H1 (cell line): ENCODE measurements around the gene EGFR. TPM values are rescaled to one million over a fixed set of nuclear protein-coding genes. Genes with fewer than 3 reads are reported as not detected.

Experiments used
- CTCF ChIA-PET: fragments of 300-600 bp; sonication (Branson Sonifier 250); formaldehyde crosslinking; loops from one replicate; lab custom pipeline; 2021; ENCODE audit not compliant: partially characterized antibody; lab: Charles Lee
- POLR2A ChIA-PET: fragments of 300-600 bp; sonication (Branson Sonifier 250); formaldehyde crosslinking; loops from one replicate; lab custom pipeline; 2021; ENCODE audit warnings: inconsistent platforms; ENCODE audit not compliant: partially characterized antibody; lab: Charles Lee
- DNase-seq, 2 experiments: peaks; one replicate each; pipeline versions ENCODE4 v3.0.0 to v3.0.0-alpha.2; 2010 to 2022; ENCODE audit warnings: low spot score in 2 of 2, low read depth in 1 of 2, mixed read lengths in 1 of 2
- FAIRE-seq: peaks from 2 replicates; lab custom pipeline; 2011; peaks lifted over from hg19 to GRCh38; lab: Jason Lieb, UNC
- H2AFZ ChIP-seq: 2 replicates; pipeline ENCODE4 v1.8.1; 2012; ENCODE audit warnings: low read length, inconsistent platforms
- H2AK5ac ChIP-seq: 2 replicates; pipeline ENCODE4 v1.6.1; 2013; ENCODE audit warnings: low read depth, low read length
- H2BK120ac ChIP-seq: replicated peaks from 2 replicates; pipeline ENCODE3; 2013; ENCODE audit warnings: low read depth, low read length, inconsistent platforms
- H2BK12ac ChIP-seq: 2 replicates; pipeline ENCODE4 v1.6.1; 2013; ENCODE audit warnings: low read depth, low read length
- H2BK15ac ChIP-seq: 2 replicates; pipeline ENCODE4 v1.6.1; 2013; ENCODE audit warnings: low read length
- H2BK20ac ChIP-seq: 2 replicates; pipeline ENCODE4 v1.6.1; 2013; ENCODE audit warnings: low read length
- H2BK5ac ChIP-seq: 2 replicates; pipeline ENCODE4 v1.6.1; 2013; ENCODE audit warnings: low read depth, low read length
- H3K14ac ChIP-seq: 2 replicates; pipeline ENCODE4 v1.6.1; 2013; ENCODE audit warnings: inconsistent platforms; ENCODE audit not compliant: insufficient read length
- H3K18ac ChIP-seq: 2 replicates; pipeline ENCODE4 v1.6.1; 2013; ENCODE audit warnings: low read length; ENCODE audit errors: extremely low read depth
- H3K23ac ChIP-seq: 2 replicates; pipeline ENCODE4 v1.6.1; 2013; ENCODE audit warnings: inconsistent platforms; ENCODE audit not compliant: insufficient read length
- H3K23me2 ChIP-seq: 2 replicates; pipeline ENCODE4 v1.6.1; 2013; ENCODE audit warnings: low read depth, low read length
- H3K27ac ChIP-seq: 2 replicates; pipeline ENCODE4 v1.6.1; 2011; ENCODE audit warnings: low read depth, low read length, inconsistent platforms
- H3K27me3 ChIP-seq, 4 experiments: replicated peaks in 1 of 4; 1 replicate in 1 of 4; 2 replicates in 3 of 4; pipeline versions ENCODE4 v1.6.1 to v1.8.1; 2011 to 2013; ENCODE audit warnings: low read length in 3 of 4, mild to moderate bottlenecking in 3 of 4, inconsistent platforms in 2 of 4, mixed read lengths in 2 of 4, moderate library complexity in 1 of 4; ENCODE audit not compliant: control insufficient read depth in 3 of 4, insufficient read depth in 3 of 4; ENCODE audit errors: extremely low read depth in 1 of 4
- H3K36me3 ChIP-seq, 4 experiments: 2 replicates each; pipeline versions ENCODE4 v1.6.1 to v1.8.1; 2011 to 2013; ENCODE audit warnings: mild to moderate bottlenecking in 4 of 4, low read length in 3 of 4, moderate library complexity in 2 of 4, control low read depth in 1 of 4, inconsistent platforms in 1 of 4; ENCODE audit not compliant: insufficient read depth in 4 of 4, control insufficient read depth in 2 of 4
- H3K4ac ChIP-seq: replicated peaks from 2 replicates; pipeline ENCODE3; 2013; ENCODE audit warnings: low read length, low read depth, mixed read lengths, inconsistent platforms; ENCODE audit not compliant: insufficient read length
- H3K4me1 ChIP-seq, 4 experiments: replicated peaks in 1 of 4; 1 replicate in 1 of 4; 2 replicates in 3 of 4; pipeline versions ENCODE4 v1.6.1 to v1.8.1; 2011 to 2013; ENCODE audit warnings: low read length in 3 of 4, inconsistent platforms in 2 of 4, mixed read lengths in 1 of 4; ENCODE audit not compliant: insufficient read depth in 4 of 4, control insufficient read depth in 3 of 4
- H3K4me2 ChIP-seq, 2 experiments: 2 replicates each; pipeline versions ENCODE4 v1.6.1 to v1.8.1; 2011 to 2013; ENCODE audit warnings: low read depth in 2 of 2, low read length in 2 of 2, control low read depth in 1 of 2, inconsistent platforms in 1 of 2, mild to moderate bottlenecking in 1 of 2; ENCODE audit not compliant: insufficient read depth in 1 of 2
- H3K4me3 ChIP-seq, 4 experiments: fragments of 200-600, 300-600 bp in 1 of 4; sonication (generic), shearing (Covaris generic), sonication (Bioruptor Twin) in 1 of 4; 2 replicates each; pipeline versions ENCODE4 v1.5.1 to v1.8.1; 2011 to 2016; ENCODE audit warnings: low read length in 4 of 4, low read depth in 3 of 4, control low read depth in 2 of 4, inconsistent platforms in 2 of 4, mild to moderate bottlenecking in 2 of 4, mixed read lengths in 1 of 4, moderate library complexity in 1 of 4; ENCODE audit not compliant: insufficient read depth in 2 of 4; ENCODE audit errors: extremely low read depth in 1 of 4
- H3K56ac ChIP-seq: replicated peaks from 2 replicates; pipeline ENCODE3; 2013; ENCODE audit warnings: low read depth, mild to moderate bottlenecking, mixed read lengths, low read length, inconsistent platforms; ENCODE audit not compliant: insufficient read length
- H3K79me1 ChIP-seq: 2 replicates; pipeline ENCODE4 v1.6.1; 2013; ENCODE audit warnings: low read depth, low read length, control low read depth
- H3K79me2 ChIP-seq, 2 experiments: 2 replicates each; pipeline versions ENCODE4 v1.6.1 to v1.8.1; 2012 to 2013; ENCODE audit warnings: low read length in 2 of 2, mild to moderate bottlenecking in 2 of 2, inconsistent platforms in 1 of 2; ENCODE audit not compliant: insufficient read depth in 2 of 2, control insufficient read depth in 1 of 2
- H3K9ac ChIP-seq, 4 experiments: replicated peaks in 1 of 4; 1 replicate in 1 of 4; 2 replicates in 3 of 4; pipeline versions ENCODE4 v1.6.1 to v1.8.1; 2011 to 2013; ENCODE audit warnings: low read depth in 3 of 4, low read length in 3 of 4, control low read depth in 2 of 4, mild to moderate bottlenecking in 2 of 4, moderate library complexity in 2 of 4, inconsistent platforms in 1 of 4; ENCODE audit errors: extremely low read depth in 1 of 4
- H3K9me3 ChIP-seq, 2 experiments: 2 replicates each; pipeline versions ENCODE4 v1.6.1 to v1.8.1; 2012 to 2013; ENCODE audit warnings: mild to moderate bottlenecking in 2 of 2, moderate library complexity in 2 of 2, control low read depth in 1 of 2, inconsistent platforms in 1 of 2, low read depth in 1 of 2, low read length in 1 of 2, mixed read lengths in 1 of 2; ENCODE audit not compliant: insufficient read depth in 2 of 2
- H4K20me1 ChIP-seq, 2 experiments: replicated peaks in 1 of 2; 2 replicates each; pipeline versions ENCODE3 to v1.8.1; 2011 to 2013; ENCODE audit warnings: inconsistent platforms in 2 of 2, low read length in 2 of 2, mild to moderate bottlenecking in 1 of 2; ENCODE audit not compliant: insufficient read depth in 2 of 2, control insufficient read depth in 1 of 2
- H4K5ac ChIP-seq: 2 replicates; pipeline ENCODE4 v1.6.1; 2013; ENCODE audit warnings: low read length, low read depth, mixed read lengths, inconsistent platforms; ENCODE audit not compliant: insufficient read length
- H4K8ac ChIP-seq: 2 replicates; pipeline ENCODE4 v1.8.0; 2013; ENCODE audit warnings: mild to moderate bottlenecking, moderate library complexity, low read length, inconsistent platforms; ENCODE audit not compliant: insufficient read depth; ENCODE audit errors: extremely low read depth
- H4K91ac ChIP-seq: replicated peaks from 2 replicates; pipeline ENCODE3; 2013; ENCODE audit warnings: low read length, mixed read lengths, inconsistent platforms; ENCODE audit not compliant: insufficient read length
- ATF3 ChIP-seq: IDR thresholded peaks from 2 replicates; pipeline ENCODE4 v1.6.1; 2011; ENCODE audit warnings: low read depth, mild to moderate bottlenecking, low read length; ENCODE audit not compliant: insufficient read depth
- BACH1 ChIP-seq: IDR thresholded peaks from 2 replicates; pipeline ENCODE4 v1.6.1; 2012; ENCODE audit warnings: low read length, improper control_type of control experiment
- CBX8 ChIP-seq: fragments of 300-800, 300-1000 bp; sonication (generic); IDR thresholded peaks from 2 replicates; pipeline ENCODE4 v1.7.1; 2016; ENCODE audit warnings: low read depth, low read length, borderline replicate concordance
- GABPA ChIP-seq: IDR thresholded peaks from 2 replicates; pipeline ENCODE4 v1.6.1; 2011; ENCODE audit warnings: mild to moderate bottlenecking, low read length, moderate library complexity, borderline replicate concordance; ENCODE audit not compliant: insufficient read depth
- MAFK ChIP-seq: IDR thresholded peaks from 2 replicates; pipeline ENCODE4 v1.6.1; 2012; ENCODE audit warnings: low read depth, mild to moderate bottlenecking, improper control_type of control experiment, low read length
- NANOG ChIP-seq: IDR thresholded peaks from 2 replicates; pipeline ENCODE4 v1.6.1; 2011; ENCODE audit warnings: low read length, low read depth, mild to moderate bottlenecking, inconsistent platforms; ENCODE audit not compliant: insufficient read depth, poor library complexity, severe bottlenecking
- POLR2A ChIP-seq, 2 experiments: IDR thresholded peaks; 1 replicate in 1 of 2; 2 replicates in 1 of 2; pipeline ENCODE4 v1.6.1; 2011; ENCODE audit warnings: low read depth in 2 of 2, low read length in 2 of 2, mild to moderate bottlenecking in 2 of 2; ENCODE audit errors: control extremely low read depth in 1 of 2
- SIX5 ChIP-seq: IDR thresholded peaks from 2 replicates; pipeline ENCODE4 v1.6.1; 2011; ENCODE audit warnings: mild to moderate bottlenecking, low read depth, low read length
- SP1 ChIP-seq: IDR thresholded peaks from 2 replicates; pipeline ENCODE4 v1.6.1; 2011; ENCODE audit warnings: low read depth, low read length
- TBP ChIP-seq: IDR thresholded peaks from 2 replicates; pipeline ENCODE4 v1.6.1; 2011; ENCODE audit warnings: low read depth, low read length, improper control_type of control experiment
- WGBS, 2 experiments: shearing (Covaris generic) in 1 of 2; methylation state at CpG; one replicate each; pipeline versions ENCODE4 v1.1.6 to v1.1.7; 2013 to 2015; ENCODE audit warnings: low lambda C conversion rate in 2 of 2, mixed read lengths in 2 of 2, inconsistent platforms in 1 of 2, low coverage in 1 of 2, missing lambda C conversion rate in 1 of 2; ENCODE audit not compliant: insufficient replicate concordance in 2 of 2, insufficient coverage in 1 of 2, insufficient read length in 1 of 2; ENCODE audit errors: extremely low coverage in 1 of 2, missing lambda C conversion rate in 1 of 2; 5-methylcytosine and 5-hydroxymethylcytosine counted together
- polyA plus RNA-seq, 7 experiments: library from polyadenylated mRNA; depleted of rRNA in 3 of 7; stranded (reverse) in 5 of 7; unstranded in 2 of 7; fragments of >200 nt in 5 of 7; fragments of 200-250 nt in 2 of 7; gene quantifications; 1 replicate in 5 of 7; 2 replicates in 1 of 7; 4 replicates in 1 of 7; pipeline versions ENCODE4 v1.2.1 to v1.2.3, GENCODE V29; 2011 to 2013; ENCODE audit warnings: missing spikeins in 2 of 7, mixed read lengths in 2 of 7
- total RNA-seq: library from RNA; stranded (reverse); fragmentation: NEBNext Ultra II Directional; extraction: Animal tissue kit (Norgen Biotek cat#: 25700); gene quantifications from 2 replicates; pipeline ENCODE4 v1.2.1, GENCODE V29; 2021
- TF ChIP-seq, protein P1 (sequence below): IDR thresholded peaks from 2 replicates; pipeline ENCODE4 v1.6.1; 2011; ENCODE audit warnings: low read length, improper control_type of control experiment
- TF ChIP-seq, protein P2 (sequence below): IDR thresholded peaks from 2 replicates; pipeline ENCODE4 v1.6.1; 2012; ENCODE audit warnings: low read length, inconsistent platforms

Gene EGFR
- total and polyA plus RNA-seq, 2 of the 8 experiments (the other 6 are each of a cell fraction or from before 2014, with no cell fraction given), result 1.9 to 5.8 TPM

DNA sequence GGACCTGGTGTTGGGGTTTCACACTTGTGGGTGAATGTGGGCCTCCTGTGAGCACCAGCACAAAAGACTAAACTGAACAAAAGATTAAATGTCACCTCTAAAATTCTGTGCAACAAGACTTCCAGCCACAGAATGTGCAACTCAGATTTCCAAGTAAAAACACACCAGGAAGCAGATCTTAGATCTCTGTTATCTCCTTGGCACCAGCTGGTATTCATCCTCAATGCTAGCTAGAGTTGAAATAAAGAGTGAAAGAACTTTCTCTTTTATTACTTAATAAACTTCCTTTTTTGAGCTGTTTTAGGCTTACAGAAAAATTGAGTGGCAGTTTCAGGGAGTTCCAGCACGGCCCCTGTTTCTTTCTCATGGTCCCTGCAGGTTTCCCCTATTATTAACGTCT lies 40.2 kb downstream of the EGFR start:
- no peak overlapping the region for H3K27ac ChIP-seq
- H2BK20ac ChIP-seq, result no peak overlapping the region
- H3K23ac ChIP-seq, result no peak overlapping the region
- H4K5ac ChIP-seq, result no peak overlapping the region
- no peaks in the 10 kb centered on the region for H3K27me3 ChIP-seq
- no peak overlapping the region for H2BK12ac ChIP-seq
- no peaks in the 10 kb centered on the region for H4K20me1 ChIP-seq
- no peak overlapping the region for H2AK5ac ChIP-seq
- no peak overlapping the region for H4K8ac ChIP-seq
- H3K79me1 ChIP-seq, result no peaks in the 10 kb centered on the region
- no peak overlapping the region for H4K91ac ChIP-seq
- H3K4me2 ChIP-seq, result no peak overlapping the region
- H3K9me3 ChIP-seq, result no peaks in the 10 kb centered on the region
- ChIA-PET POLR2A (no interaction called here), CTCF (no interaction called here)
- H3K4me3 ChIP-seq, result no peak overlapping the region
- no peak overlapping the region for H2BK120ac ChIP-seq
- H3K9ac ChIP-seq, result no peak overlapping the region
- no peak overlapping the region for H3K14ac ChIP-seq
- no peaks in the 10 kb centered on the region for H3K4me1 ChIP-seq
- H3K4ac ChIP-seq, result no peak overlapping the region
- no peak overlapping the region for H2BK15ac ChIP-seq
- H3K23me2 ChIP-seq, result no peaks in the 10 kb centered on the region; the same call in 1 of the 2 replicates
- H3K36me3 ChIP-seq, result no peaks in the 10 kb centered on the region
- WGBS, 2 experiments, result 90% methylated on average over 2 of the region's 2 CpGs; no CpG with 5 or more reads in 1 of the 2 experiments
- no peak overlapping the region for H3K18ac ChIP-seq
- no peak overlapping the region for H3K56ac ChIP-seq
- no peak overlapping the region for H2BK5ac ChIP-seq
- no peak for DNase-seq
- no peak overlapping the region for H2AFZ ChIP-seq
- no peak for FAIRE-seq
- no peaks in the 10 kb centered on the region for H3K79me2 ChIP-seq
- no peak for TF ChIP-seq BACH1
- TF ChIP-seq SIX5, result no peak
- TF ChIP-seq MAFK, result no peak
- no peak for TF ChIP-seq CBX8
- TF ChIP-seq NANOG, result no peak
- TF ChIP-seq ATF3, result no peak
- TF ChIP-seq SP1, result no peak
- TF ChIP-seq, protein P1, sequence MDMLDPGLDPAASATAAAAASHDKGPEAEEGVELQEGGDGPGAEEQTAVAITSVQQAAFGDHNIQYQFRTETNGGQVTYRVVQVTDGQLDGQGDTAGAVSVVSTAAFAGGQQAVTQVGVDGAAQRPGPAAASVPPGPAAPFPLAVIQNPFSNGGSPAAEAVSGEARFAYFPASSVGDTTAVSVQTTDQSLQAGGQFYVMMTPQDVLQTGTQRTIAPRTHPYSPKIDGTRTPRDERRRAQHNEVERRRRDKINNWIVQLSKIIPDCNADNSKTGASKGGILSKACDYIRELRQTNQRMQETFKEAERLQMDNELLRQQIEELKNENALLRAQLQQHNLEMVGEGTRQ, result no peak
- no peak for TF ChIP-seq GABPA
- no peak for TF ChIP-seq TBP
- TF ChIP-seq POLR2A (IDR thresholded peaks at IDR 0.05; ENCODE audit: control extremely low read depth in 1 of 2, low read depth in 2 of 2, low read length in 2 of 2), result no peak
- TF ChIP-seq, protein P2, sequence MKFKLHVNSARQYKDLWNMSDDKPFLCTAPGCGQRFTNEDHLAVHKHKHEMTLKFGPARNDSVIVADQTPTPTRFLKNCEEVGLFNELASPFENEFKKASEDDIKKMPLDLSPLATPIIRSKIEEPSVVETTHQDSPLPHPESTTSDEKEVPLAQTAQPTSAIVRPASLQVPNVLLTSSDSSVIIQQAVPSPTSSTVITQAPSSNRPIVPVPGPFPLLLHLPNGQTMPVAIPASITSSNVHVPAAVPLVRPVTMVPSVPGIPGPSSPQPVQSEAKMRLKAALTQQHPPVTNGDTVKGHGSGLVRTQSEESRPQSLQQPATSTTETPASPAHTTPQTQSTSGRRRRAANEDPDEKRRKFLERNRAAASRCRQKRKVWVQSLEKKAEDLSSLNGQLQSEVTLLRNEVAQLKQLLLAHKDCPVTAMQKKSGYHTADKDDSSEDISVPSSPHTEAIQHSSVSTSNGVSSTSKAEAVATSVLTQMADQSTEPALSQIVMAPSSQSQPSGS, result no peak
